Astrocyte (in vitro differentiated cells and primary cell): ENCODE data around the gene SAMD10.

Experiments
- CTCF ChIP-seq: IDR thresholded peaks from 2 replicates; pipeline ENCODE4 v1.5.1; 2011; ENCODE audit warnings: low read depth, mild to moderate bottlenecking, inconsistent platforms, low read length, moderate library complexity; ENCODE audit not compliant: insufficient read depth
- EZH2 ChIP-seq: IDR thresholded peaks from 2 replicates; pipeline ENCODE4 v1.6.1; 2012; ENCODE audit warnings: mild to moderate bottlenecking, low read length, inconsistent platforms; ENCODE audit not compliant: insufficient read depth

- no peak for TF ChIP-seq CTCF
- no peak for TF ChIP-seq EZH2
Observed at GRCh38 chr20:64003960-64004725, 24.7 kb upstream of the SAMD10 start.
